Ascending aorta (tissue), 2 donors: Measurements from ENCODE around the gene GRM8. TPM values are rescaled to one million over a fixed set of nuclear protein-coding genes. Genes with fewer than 3 reads are reported as not detected.

ENCODE experiments used
- DNase-seq, 2 donors: peaks; one replicate each; pipeline ENCODE4 v3.0.0-alpha.2; 2019; ENCODE audit warnings: low spot score in 2 of 2
- H3K27ac ChIP-seq, 2 donors: fragments of 200-600 bp; sonication (generic); one replicate each; pipeline ENCODE4 v1.5.1; 2016 to 2017; ENCODE audit warnings: mild to moderate bottlenecking in 1 of 2
- H3K27me3 ChIP-seq: fragments of 200-600 bp; sonication (generic); one replicate; pipeline ENCODE4 v1.5.1; 2017
- H3K36me3 ChIP-seq, 2 donors: fragments of 200-600 bp; sonication (generic); one replicate each; pipeline ENCODE4 v1.5.1; 2016
- H3K4me1 ChIP-seq, 2 donors: fragments of 200-600 bp; sonication (generic); one replicate each; pipeline ENCODE4 v1.5.1; 2016 to 2017; ENCODE audit warnings: mild to moderate bottlenecking in 1 of 2
- H3K4me3 ChIP-seq, 2 donors: fragments of 200-600 bp; sonication (generic); one replicate each; pipeline ENCODE4 v1.5.1; 2016 to 2017; ENCODE audit warnings: mild to moderate bottlenecking in 1 of 2
- H3K9me3 ChIP-seq, 2 donors: fragments of 200-600 bp; sonication (generic); one replicate each; pipeline ENCODE4 v1.5.1; 2016
- CTCF ChIP-seq, 3 experiments: fragments of 200-600 bp in 2 of 3; fragments of 450-650 bp in 1 of 3; sonication (generic) in 2 of 3; IDR thresholded peaks; one replicate each; pipeline ENCODE4 v1.5.1; 2016 to 2019; ENCODE audit warnings: antibody characterized with exemption in 3 of 3, mild to moderate bottlenecking in 1 of 3, moderate library complexity in 1 of 3
- intact Hi-C: fragments of 100-400 bp; cut with DNase I; formaldehyde crosslinking; loops from one replicate; pipeline ENCODE4 v1.15.1; 2023
- total RNA-seq: library from RNA; depleted of rRNA; stranded (reverse); fragments of >200 nt; gene quantifications from one replicate; pipeline ENCODE4 v1.1.0, GENCODE V29; 2016

Gene GRM8
- total RNA-seq, 1 donor from 2014 or later, result not detected

GRCh38 chr7:126450269-126450671, 802.5 kb downstream of the GRM8 start:
- no peak for TF ChIP-seq CTCF (IDR thresholded peaks at IDR 0.05)
- intact Hi-C loops, result no loop called here
- no peaks in the 10 kb centered on the region for H3K27me3 ChIP-seq
- H3K4me1 ChIP-seq, result no peaks in the 10 kb centered on the region
- no peak for DNase-seq
- no peak overlapping the region for H3K27ac ChIP-seq
- H3K9me3 ChIP-seq, result no peaks in the 10 kb centered on the region
- H3K36me3 ChIP-seq, result no peaks in the 10 kb centered on the region
- no peak overlapping the region for H3K4me3 ChIP-seq

DNA sequence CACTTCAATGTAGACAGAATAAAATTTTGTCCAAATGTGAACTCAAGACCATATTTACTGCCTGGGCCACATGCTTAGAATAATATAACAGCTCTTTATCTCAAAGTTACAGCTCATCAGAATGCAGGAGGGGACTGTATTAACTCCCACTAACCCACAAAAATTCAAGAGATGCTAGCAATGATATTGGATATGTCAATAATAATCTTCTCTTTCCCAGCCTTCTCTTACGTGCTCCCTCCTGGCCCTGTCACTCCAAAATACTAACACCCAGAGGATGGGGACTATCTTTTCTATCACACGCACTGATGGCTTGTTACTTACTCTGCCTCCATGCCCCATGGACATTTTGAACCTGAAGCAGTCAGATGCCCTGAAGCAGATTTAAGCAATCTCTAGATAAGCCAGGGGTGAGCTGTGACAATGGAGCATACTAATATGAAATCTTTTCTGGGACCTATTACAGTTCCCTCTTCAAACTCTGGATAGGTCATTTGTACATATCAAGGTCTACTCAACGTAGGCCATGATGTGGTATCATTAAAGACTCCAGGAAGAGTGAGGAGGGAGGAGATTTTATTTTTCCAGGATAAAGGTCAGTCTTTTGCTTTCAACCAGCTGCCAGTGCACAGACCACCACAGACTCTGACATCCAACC, 803.0 kb downstream of the GRM8 start:
- Histone ChIP-seq H3K27me3 (no peaks in the 10 kb centered on the region), H3K36me3 (no peaks in the 10 kb centered on the region), H3K27ac (no peak overlapping the region), H3K4me1 (no peaks in the 10 kb centered on the region), H3K9me3 (no peaks in the 10 kb centered on the region), H3K4me3 (no peak overlapping the region)
- TF ChIP-seq CTCF (IDR thresholded peaks at IDR 0.05), result no peak
- no peak for DNase-seq
- intact Hi-C loops, result no loop called here

GRCh38 chr7:126447984-126448383, 804.8 kb downstream of the GRM8 start:
- Histone ChIP-seq H3K4me1 (no peaks in the 10 kb centered on the region), H3K9me3 (no peaks in the 10 kb centered on the region), H3K36me3 (no peaks in the 10 kb centered on the region), H3K4me3 (no peak overlapping the region), H3K27ac (no peak overlapping the region), H3K27me3 (no peaks in the 10 kb centered on the region)
- intact Hi-C loops, result no loop called here
- TF ChIP-seq CTCF (IDR thresholded peaks at IDR 0.05), result no peak
- no peak for DNase-seq

DNA sequence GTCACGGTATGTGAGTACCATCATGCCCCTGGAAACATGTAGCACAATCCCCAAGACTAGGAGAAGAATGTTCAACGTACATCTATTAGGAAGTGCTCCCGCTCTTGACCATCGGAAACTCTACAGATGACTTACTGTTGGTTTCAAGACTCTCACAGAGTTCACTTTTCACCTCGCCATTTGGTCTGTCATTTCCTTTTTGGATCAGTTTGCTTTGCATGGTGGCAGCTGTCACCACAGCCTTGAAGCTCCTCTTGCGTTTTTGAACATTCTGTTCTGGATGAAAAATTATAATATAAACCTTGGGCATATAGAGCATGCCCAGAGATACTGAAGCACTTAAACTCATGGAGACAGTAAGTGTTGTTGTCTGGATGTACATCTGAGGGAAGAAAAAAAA, 806.8 kb downstream of the GRM8 start:
- Histone ChIP-seq H3K36me3 (no peaks in the 10 kb centered on the region), H3K27me3 (no peaks in the 10 kb centered on the region), H3K9me3 (no peaks in the 10 kb centered on the region), H3K4me1 (no peaks in the 10 kb centered on the region), H3K27ac (no peak overlapping the region), H3K4me3 (no peak overlapping the region)
- no peak for TF ChIP-seq CTCF (IDR thresholded peaks at IDR 0.05)
- no peak for DNase-seq
- intact Hi-C loops, result no loop called here

GRCh38 chr7:126443951-126444350, 808.8 kb downstream of the GRM8 start:
- no peak overlapping the region for H3K4me3 ChIP-seq
- no peaks in the 10 kb centered on the region for H3K36me3 ChIP-seq
- no peaks in the 10 kb centered on the region for H3K4me1 ChIP-seq
- TF ChIP-seq CTCF (IDR thresholded peaks at IDR 0.05), result no peak
- no peaks in the 10 kb centered on the region for H3K9me3 ChIP-seq
- intact Hi-C loops, result no loop called here
- DNase-seq, result no peak
- no peak overlapping the region for H3K27ac ChIP-seq
- H3K27me3 ChIP-seq, result no peaks in the 10 kb centered on the region

DNA sequence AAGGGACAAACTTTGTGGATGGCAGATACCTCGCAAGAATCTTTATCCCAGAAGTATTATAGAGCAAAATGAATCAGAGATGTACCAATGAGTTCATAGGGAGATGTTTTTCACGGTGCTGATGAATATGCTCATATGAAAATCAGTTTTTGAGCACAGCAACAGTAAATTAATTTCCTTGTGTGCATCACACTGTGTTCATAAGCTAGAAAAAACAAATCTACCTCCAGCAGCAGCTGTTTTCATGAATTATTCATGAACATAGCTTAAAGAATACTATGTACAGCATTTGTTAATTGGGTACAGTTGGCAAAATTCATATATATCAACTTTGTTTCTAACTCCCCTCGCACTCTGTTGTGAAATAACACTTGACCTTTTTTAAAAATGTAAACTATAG, 809.8 kb downstream of the GRM8 start:
- Histone ChIP-seq H3K4me1 (no peaks in the 10 kb centered on the region), H3K36me3 (no peaks in the 10 kb centered on the region), H3K9me3 (no peaks in the 10 kb centered on the region), H3K4me3 (no peak overlapping the region), H3K27ac (no peak overlapping the region), H3K27me3 (no peaks in the 10 kb centered on the region)
- no peak for TF ChIP-seq CTCF (IDR thresholded peaks at IDR 0.05)
- no peak for DNase-seq
- intact Hi-C loops, result no loop called here
